ENCODE data around the gene MCCC1.

DNA sequence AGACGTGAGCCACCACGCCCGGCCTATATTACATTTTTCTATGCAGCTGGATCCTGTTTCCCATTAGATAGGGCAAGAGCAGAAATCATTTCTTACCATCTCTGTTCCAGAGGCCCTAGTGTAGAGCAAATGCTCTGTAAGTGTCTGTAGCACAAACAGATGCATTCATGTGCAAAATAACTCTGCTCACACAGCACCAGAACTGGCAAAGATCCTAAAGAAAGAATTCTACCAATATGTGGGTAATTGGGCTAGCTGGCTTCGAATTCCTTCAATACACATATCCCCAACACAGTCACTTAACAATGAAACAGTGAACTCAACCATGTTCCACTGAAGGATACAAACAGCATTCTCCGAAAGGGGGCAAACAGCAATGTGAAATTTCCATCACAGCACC, 86.2 kb downstream of the MCCC1 start:
- TF ChIP-seq CTCF (IDR thresholded peaks at IDR 0.05): no peak
- TF ChIP-seq POLR2A (IDR thresholded peaks at IDR 0.05): no peak
